Osteocyte (in vitro differentiated cells): ENCODE data around the gene HUNK. TPM values are rescaled to one million over a fixed set of nuclear protein-coding genes. Genes with fewer than 3 reads are reported as not detected.
"Not testable (repeated sequence)": the region's sequence is repeated elsewhere in the genome, so short reads cannot be mapped to it uniquely, and the experiment has no call there.

Experiments used
- DNase-seq: peaks from one replicate; pipeline ENCODE4 v3.0.0; 2021; ENCODE audit warnings: mixed read lengths; ENCODE audit not compliant: unreplicated experiment; ENCODE audit errors: extremely low spot score
- H3K27ac Mint-ChIP-seq: one replicate; pipeline ENCODE4 v1.8.0; 2021; ENCODE audit warnings: mild to moderate bottlenecking, mixed read lengths; ENCODE audit not compliant: unreplicated experiment
- H3K27me3 Mint-ChIP-seq: one replicate; pipeline ENCODE4 v1.8.0; 2021; ENCODE audit warnings: mixed read lengths; ENCODE audit not compliant: unreplicated experiment
- H3K36me3 Mint-ChIP-seq: one replicate; pipeline ENCODE4 v1.8.0; 2021; ENCODE audit warnings: mixed read lengths; ENCODE audit not compliant: unreplicated experiment
- H3K4me1 Mint-ChIP-seq: one replicate; pipeline ENCODE4 v1.8.0; 2021; ENCODE audit warnings: mixed read lengths; ENCODE audit not compliant: unreplicated experiment
- H3K4me3 Mint-ChIP-seq: one replicate; pipeline ENCODE4 v1.8.0; 2021; ENCODE audit warnings: mild to moderate bottlenecking, moderate library complexity, mixed read lengths; ENCODE audit not compliant: unreplicated experiment
- H3K9me3 Mint-ChIP-seq: one replicate; pipeline ENCODE4 v1.8.0; 2021; ENCODE audit warnings: mixed read lengths; ENCODE audit not compliant: unreplicated experiment
- CTCF ChIP-seq: fragments of 200-600 bp; sonication (generic); IDR thresholded peaks from 2 replicates; pipeline ENCODE4 v1.5.0; 2021; ENCODE audit warnings: antibody characterized with exemption, mild to moderate bottlenecking, moderate library complexity
- total RNA-seq: library from RNA; stranded (reverse); gene quantifications from 2 replicates; pipeline ENCODE4 v1.2.1, GENCODE V29; 2021

HUNK gene
- total RNA-seq, 1 donor from 2014 or later: 0.83 TPM

GRCh38 chr21:31941694-31942093 is 68.9 kb downstream of the HUNK start:
- DNase-seq: no peak
- Mint-ChIP-seq H3K4me1 (peaks cover 8% of the 10 kb centered on the region), H3K9me3 (no peaks in the 10 kb centered on the region), H3K4me3 (no peak overlapping the region), H3K36me3 (no peaks in the 10 kb centered on the region), H3K27me3 (no peaks in the 10 kb centered on the region), H3K27ac (no peak overlapping the region)
- no peak for TF ChIP-seq CTCF

- no peaks in the 10 kb centered on the region for H3K9me3 Mint-ChIP-seq
- no peak for TF ChIP-seq CTCF
- no peaks in the 10 kb centered on the region for H3K36me3 Mint-ChIP-seq
- peaks cover 8% of the 10 kb centered on the region for H3K4me1 Mint-ChIP-seq
- DNase-seq: no peak
- no peak overlapping the region for H3K27ac Mint-ChIP-seq
- H3K27me3 Mint-ChIP-seq: no peaks in the 10 kb centered on the region
- H3K4me3 Mint-ChIP-seq: no peak overlapping the region
Observed at GRCh38 chr21:31943561-31943960, 70.7 kb downstream of the HUNK start.

GRCh38 chr21:31945141-31945540 is 72.3 kb downstream of the HUNK start:
- no peaks in the 10 kb centered on the region for H3K27me3 Mint-ChIP-seq
- H3K27ac Mint-ChIP-seq: no peak overlapping the region
- no peaks in the 10 kb centered on the region for H3K9me3 Mint-ChIP-seq
- peaks cover 8% of the 10 kb centered on the region for H3K4me1 Mint-ChIP-seq
- no peak overlapping the region for H3K4me3 Mint-ChIP-seq
- no peak for TF ChIP-seq CTCF
- DNase-seq: no peak
- H3K36me3 Mint-ChIP-seq: no peaks in the 10 kb centered on the region

GRCh38 chr21:31945546-31945945 is 72.7 kb downstream of the HUNK start:
- H3K27me3 Mint-ChIP-seq: no peaks in the 10 kb centered on the region
- no peaks in the 10 kb centered on the region for H3K36me3 Mint-ChIP-seq
- peaks cover 8% of the 10 kb centered on the region for H3K4me1 Mint-ChIP-seq
- H3K4me3 Mint-ChIP-seq: no peak overlapping the region
- no peak for DNase-seq
- TF ChIP-seq CTCF: no peak
- no peaks in the 10 kb centered on the region for H3K9me3 Mint-ChIP-seq
- no peak overlapping the region for H3K27ac Mint-ChIP-seq

GRCh38 chr21:31946231-31946630 is 73.4 kb downstream of the HUNK start:
- Mint-ChIP-seq H3K27me3 (no peaks in the 10 kb centered on the region), H3K4me1 (peaks cover 8% of the 10 kb centered on the region), H3K4me3 (no peak overlapping the region), H3K9me3 (no peaks in the 10 kb centered on the region), H3K36me3 (no peaks in the 10 kb centered on the region), H3K27ac (no peak overlapping the region)
- DNase-seq: no peak
- TF ChIP-seq CTCF: no peak

GRCh38 chr21:31946876-31947550 is 74.2 kb downstream of the HUNK start:
- H3K9me3 Mint-ChIP-seq, H3K27ac Mint-ChIP-seq, H3K36me3 Mint-ChIP-seq, DNase-seq, H3K4me3 Mint-ChIP-seq, H3K4me1 Mint-ChIP-seq, H3K27me3 Mint-ChIP-seq: not testable (repeated sequence)
